ENCODE measurements around the gene TWF2.

The TWF2 gene

GRCh38 chr3:52237006-52237656 lies 1.8 kb downstream of the TWF2 start:
- no peak for DNase-seq

- no peak for DNase-seq
Observed at GRCh38 chr3:52236424-52236886, 2.5 kb downstream of the TWF2 start.

DNA sequence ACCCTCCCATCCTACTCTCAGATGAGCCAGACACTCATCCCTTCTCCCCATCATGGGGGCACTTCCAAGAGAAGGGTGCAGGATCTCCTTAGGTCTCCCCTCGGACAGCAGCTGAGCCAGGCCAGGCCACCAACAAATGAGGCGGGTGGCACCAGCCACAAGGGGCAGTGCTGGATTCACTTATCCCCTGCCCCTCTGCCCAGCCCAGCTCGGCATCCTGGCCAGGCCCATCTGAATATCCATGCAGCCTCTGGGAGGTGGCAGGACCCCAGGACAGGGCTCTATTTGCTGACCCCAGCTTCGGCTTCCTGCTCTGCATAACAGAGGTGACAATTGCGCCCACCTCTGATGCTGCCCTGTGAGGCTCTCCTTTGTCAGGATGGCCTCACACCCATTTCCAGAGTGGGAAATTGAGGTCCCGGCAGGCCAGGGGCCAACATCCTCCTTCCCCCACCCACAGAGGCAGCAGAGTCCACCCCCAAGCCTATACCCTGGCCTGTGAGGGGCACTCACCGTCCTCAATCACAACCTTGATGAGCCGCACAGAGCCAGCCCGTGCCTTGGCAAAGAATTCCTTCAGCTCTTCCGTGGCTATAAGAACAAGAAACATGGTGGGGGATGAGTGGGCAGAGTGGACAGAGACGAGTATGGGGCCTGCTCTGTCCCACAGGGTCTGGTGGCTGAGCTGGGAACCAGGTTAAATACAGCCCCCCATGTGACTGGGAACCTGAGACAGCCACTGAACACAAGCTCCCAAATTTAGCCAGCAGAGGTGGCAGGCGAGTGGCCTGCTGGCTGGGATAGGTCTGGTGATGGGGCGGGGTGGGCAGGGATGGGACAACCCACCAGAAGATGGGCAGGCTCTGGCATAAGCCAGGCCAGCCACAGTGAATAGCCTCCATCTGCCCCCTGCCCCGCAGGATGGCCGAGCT lies 4.2 kb downstream of the TWF2 start:
- DNase-seq, result no peak

DNA sequence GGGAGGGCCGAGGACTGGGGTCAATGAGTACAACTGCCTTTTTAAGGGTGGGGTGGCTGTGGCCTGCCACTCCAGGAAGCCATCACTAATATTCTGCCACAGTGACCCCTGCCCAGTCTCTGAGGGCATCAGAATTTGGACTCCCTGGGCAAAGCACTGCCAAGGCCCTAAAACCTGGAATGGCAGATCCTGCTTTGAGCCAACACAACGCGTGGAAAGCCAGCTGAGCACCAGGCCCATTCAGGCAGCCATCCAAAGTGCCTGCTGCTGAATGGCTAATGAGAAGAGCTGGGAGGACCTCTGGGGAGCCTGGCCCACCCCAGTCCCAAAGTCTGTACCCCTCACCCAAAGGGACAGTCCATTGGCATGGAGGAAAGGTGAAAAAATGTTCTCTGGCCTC lies 5.0 kb downstream of the TWF2 start:
- DNase-seq, result no peak

GRCh38 chr3:52233108-52233591 lies 5.8 kb downstream of the TWF2 start:
- DNase-seq, result no peak

- DNase-seq, result no peak
Observed at GRCh38 chr3:52232279-52233107, 6.5 kb downstream of the TWF2 start.

GRCh38 chr3:52231502-52232278 lies 7.3 kb downstream of the TWF2 start:
- peak; percentile 84 for DNase-seq

DNA sequence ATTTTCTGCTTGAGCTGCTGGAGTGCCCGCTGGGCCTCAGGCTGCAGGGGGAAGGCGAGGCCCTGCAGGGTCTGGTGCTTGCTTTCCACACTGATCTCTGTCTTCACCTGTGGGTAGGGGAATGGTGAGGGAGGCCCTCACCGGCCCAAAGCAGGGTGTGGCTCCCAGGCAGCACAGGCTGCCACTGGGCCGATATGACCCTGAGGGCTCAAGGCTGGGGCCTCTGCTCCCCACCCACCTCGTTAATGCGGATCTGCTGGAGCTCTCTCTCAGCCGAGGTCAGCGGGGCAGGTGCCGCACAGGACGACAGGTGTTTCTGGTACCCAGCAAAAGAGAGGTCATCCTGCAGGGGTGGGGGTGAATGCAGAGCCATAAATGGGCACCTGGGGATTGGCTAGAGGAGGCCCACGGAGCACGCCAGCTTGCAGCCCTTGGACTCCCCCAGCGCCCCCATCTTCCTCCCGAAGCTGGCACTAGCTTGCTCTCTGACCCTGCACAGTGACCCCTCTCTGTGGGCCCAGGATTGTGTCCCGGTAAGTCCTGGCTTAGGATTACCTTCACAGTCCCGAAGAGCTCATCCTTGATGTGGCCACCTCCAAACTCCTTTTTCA lies 8.0 kb downstream of the TWF2 start:
- DNase-seq, result no peak

GRCh38 chr3:52230461-52230860 lies 8.5 kb downstream of the TWF2 start:
- DNase-seq, result no peak

DNA sequence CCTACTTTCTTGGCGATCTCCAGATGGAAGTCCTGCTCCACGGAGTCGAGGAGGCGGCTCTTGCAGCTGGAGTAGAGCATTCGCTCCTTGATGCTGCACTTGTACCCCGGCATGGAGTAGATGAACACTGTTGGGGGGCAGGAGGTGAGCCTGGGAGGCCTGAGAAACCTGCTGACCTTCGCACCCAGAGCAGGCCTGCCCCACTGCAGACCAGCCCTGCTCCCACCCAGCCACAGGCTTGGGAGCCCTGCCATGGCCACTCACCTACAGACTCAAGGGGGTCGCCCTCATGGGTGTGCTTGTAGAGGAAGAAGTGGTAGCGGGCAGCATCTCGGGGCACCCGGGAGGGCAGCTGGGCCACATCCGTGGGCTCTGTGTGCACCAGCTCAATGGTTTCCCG lies 9.3 kb downstream of the TWF2 start:
- DNase-seq, result no peak

- DNase-seq, result no peak
Observed at GRCh38 chr3:52228751-52229291, 10.1 kb downstream of the TWF2 start.

DNA sequence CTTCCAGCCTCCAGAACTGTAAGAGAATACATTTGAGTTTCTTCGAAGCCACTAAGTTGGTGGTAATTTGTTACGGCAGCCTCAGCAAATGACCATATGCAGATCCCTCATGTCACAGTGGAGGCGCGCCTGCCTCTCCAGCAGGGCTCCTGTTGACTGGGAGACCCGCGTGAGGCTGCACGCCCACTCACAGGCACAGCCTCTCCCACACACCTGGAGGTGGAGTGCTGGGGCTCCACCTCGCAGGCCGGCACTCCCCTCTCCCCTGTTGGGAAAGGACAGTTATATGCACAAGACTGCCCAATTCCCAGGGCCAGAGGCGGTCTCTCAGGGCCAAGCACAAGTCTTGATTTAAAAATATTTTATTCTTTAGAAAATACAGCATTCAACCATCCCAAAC lies 10.7 kb downstream of the TWF2 start:
- DNase-seq, result no peak

DNA sequence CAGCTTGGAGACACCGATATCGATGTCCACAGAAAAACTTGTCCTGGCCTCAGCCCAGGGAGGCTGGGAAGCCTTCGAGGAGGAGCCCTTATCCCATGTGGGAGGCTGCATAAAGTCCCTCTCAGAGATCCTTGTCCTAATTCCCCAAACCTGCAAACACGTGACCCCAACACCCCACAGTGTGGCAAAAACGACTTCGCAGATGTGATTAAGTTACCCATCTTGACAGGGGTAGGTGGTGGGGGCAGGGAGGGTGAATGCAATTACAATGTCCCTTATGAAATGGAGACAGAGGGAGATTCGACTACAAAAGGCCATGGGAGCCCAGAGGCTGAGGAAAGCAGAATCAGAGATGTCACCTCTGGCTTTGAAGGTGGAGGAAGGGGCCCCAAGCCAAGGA lies 11.2 kb downstream of the TWF2 start:
- DNase-seq, result no peak

DNA sequence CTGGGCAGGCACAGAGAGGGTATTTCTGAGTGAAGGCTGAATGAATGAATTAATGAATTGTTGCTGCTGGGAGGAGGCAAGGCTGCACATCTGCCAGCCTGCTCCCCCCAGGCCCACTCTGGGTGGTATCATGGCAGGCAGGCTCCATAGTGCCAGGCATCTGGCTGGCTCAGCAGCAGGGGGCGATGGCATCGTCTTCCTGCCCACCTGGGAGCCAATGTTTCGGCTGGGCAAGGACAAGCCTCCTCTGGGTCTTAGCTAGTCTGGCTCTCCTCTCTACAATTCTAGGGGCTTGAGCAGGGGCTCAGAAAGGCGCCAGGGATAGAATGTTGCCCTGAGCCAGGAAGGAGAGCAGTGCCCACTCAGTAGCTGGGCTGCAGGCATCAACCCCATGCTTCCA lies 11.8 kb downstream of the TWF2 start:
- no peak for DNase-seq

GRCh38 chr3:52226229-52226817 lies 12.6 kb downstream of the TWF2 start:
- DNase-seq, result no peak

DNA sequence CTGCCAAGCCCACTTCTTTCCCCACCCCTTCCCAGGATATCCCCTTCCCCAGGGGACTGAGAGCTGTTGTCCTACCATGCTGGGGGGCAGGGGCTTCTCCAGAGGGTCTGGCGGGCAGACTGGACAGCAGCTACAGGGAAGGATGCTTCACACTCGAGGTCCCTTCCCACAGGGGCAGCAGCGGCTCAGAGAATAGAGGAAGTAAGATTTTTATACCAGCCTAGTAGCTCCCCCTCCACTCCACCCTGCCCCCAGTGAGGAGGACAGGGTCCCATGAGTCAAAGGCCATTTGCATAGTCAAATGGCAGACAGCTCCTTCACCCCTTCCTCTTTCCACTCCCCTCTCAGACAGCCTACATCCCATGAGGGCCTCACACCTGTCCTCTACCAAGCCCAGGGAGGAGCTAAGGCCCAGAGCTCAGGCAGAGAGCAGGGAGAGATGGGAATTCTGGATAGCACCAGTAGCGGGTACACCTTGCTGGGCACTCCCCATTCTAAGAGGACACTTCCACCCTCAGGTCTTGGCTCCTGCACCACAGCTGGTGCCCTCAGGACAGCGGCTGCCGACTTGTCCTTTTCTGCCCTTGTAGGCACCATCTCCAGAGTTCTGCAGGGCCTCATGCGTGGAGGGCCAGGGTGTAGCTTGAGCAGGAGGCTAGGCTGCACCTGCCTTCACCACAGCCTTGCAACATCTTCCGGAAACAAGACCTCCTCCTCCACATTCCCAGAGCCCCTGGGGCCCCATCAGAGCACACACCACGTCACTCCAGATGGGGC lies 13.3 kb downstream of the TWF2 start, which contains the start of gene TLR9:
TLR9 (minus strand) TSS at position 194 of the 777 bp plus-strand sequence; CDS start at position 78, 116 bp downstream.
- no peak for DNase-seq

DNA sequence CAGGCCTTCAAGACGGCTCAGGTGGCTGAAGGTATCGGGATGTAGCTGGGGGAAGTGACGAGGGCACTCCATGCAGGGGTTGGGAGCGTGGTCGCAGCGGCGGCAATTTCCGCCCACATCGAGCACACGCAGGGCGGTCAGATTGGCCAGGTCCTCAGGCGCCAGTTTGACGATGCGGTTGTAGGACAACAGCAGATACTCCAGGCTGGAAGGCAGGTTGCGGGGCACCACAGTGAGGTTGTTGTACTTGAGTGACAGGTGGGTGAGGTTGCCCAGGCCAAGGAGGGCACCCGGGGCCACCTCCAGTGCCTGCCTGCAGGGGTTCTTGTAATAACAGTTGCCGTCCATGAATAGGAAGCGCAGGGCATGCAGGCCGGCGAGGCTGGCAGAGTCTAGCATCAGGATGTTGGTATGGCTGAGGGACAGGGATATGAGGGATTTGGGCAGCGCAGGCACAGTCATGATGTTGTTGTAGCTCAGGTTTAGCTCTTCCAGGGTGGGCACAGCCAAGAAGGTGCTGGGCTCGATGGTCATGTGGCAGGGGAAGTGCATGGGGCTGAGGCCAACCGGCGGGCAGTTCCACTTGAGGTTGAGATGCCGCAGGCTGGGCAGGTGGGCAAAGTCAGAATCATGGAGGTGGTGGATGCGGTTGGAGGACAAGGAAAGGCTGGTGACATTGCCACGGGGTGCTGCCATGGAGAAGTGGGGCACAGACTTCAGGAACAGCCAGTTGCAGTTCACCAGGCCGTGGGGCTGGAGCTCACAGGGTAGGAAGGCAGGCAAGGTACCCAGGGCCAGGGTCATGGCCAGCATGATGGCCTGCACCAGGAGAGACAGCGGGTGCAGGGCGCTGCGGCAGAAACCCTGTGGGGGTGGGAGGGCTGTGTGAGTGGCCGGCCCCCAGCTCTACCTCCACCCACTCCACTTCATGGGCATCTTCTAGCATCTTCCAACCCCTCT lies 15.2 kb downstream of the TWF2 start:
- DNase-seq, result no peak

- no peak for DNase-seq
Observed at GRCh38 chr3:52222319-52223221, 16.4 kb downstream of the TWF2 start.

All from activated CD4-positive, alpha-beta T cell treated with anti-CD3 and anti-CD28 coated beads for 1 hour (primary cell).